ENCODE data around the gene STPG3. TPM values are rescaled to one million over a fixed set of nuclear protein-coding genes. Genes with fewer than 3 reads are reported as not detected.
A peak's percentile ranks its signal among the peaks of the same experiment; 100 is the strongest.

STPG3 gene
- total and polyA plus RNA-seq, 12 donors: 0.25 to 3.1 (median 0.32) TPM; not detected in 9

GRCh38 chr9:137280474-137281344 is 29.6 kb downstream of the STPG3 start:
- DNase-seq: peak in 1 of 7 donors; percentile 16
- Histone ChIP-seq H3K27me3 (peaks cover 9% of the 10 kb centered on the region), H3K36me3 (replicated peaks in 1 of 2) (no peaks in the 10 kb centered on the region), H3K27ac (no peak overlapping the region), H3K9me3 (replicated peaks in 1 of 3) (no peaks in the 10 kb centered on the region), H3K4me3 (no peak overlapping the region), H3K4me1 (replicated peaks in 1 of 2) (peaks cover 0 to 7% of the 10 kb centered on the region in 2 donors)
- TF ChIP-seq POLR2A (IDR thresholded peaks at IDR 0.05) (no peak), CTCF (IDR thresholded peaks at IDR 0.05) (peak in 2 of 6 experiments; percentile 9 to 15)
- intact Hi-C loops (cut with DNase I): no loop called here
- 32 to 52% (median 37%) methylated on average over 34 to 85 of the region's 85 CpGs for WGBS, 4 donors

GRCh38 chr9:137281345-137282116 is 30.4 kb downstream of the STPG3 start:
- intact Hi-C loops (cut with DNase I): no loop called here
- TF ChIP-seq POLR2A (IDR thresholded peaks at IDR 0.05): no peak
- no peak for TF ChIP-seq CTCF (IDR thresholded peaks at IDR 0.05)
- no peaks in the 10 kb centered on the region for H3K36me3 ChIP-seq (replicated peaks in 1 of 2)
- DNase-seq: peak in 1 of 7 donors; percentile 16
- H3K9me3 ChIP-seq (replicated peaks in 1 of 3): no peaks in the 10 kb centered on the region
- peaks cover 9% of the 10 kb centered on the region for H3K27me3 ChIP-seq
- H3K4me1 ChIP-seq (replicated peaks in 1 of 2): peaks cover 0 to 2% of the 10 kb centered on the region in 2 donors
- H3K27ac ChIP-seq: no peak overlapping the region
- no peak overlapping the region for H3K4me3 ChIP-seq
- 42 to 83% (median 64%) methylated on average over 5 to 39 of the region's 39 CpGs for WGBS, 4 donors

- 48 to 53% (median 51%) methylated on average over 13 to 14 of the region's 14 CpGs for WGBS, 4 donors
- Histone ChIP-seq H3K36me3 (replicated peaks in 1 of 2) (no peaks in the 10 kb centered on the region), H3K4me1 (replicated peaks in 1 of 2) (no peaks in the 10 kb centered on the region), H3K9me3 (replicated peaks in 1 of 3) (no peaks in the 10 kb centered on the region), H3K27me3 (no peaks in the 10 kb centered on the region), H3K27ac (no peak overlapping the region), H3K4me3 (no peak overlapping the region)
- TF ChIP-seq POLR2A (IDR thresholded peaks at IDR 0.05): no peak
- peak in 5 of 6 experiments; percentile 34 to 53 (median 38) for TF ChIP-seq CTCF (IDR thresholded peaks at IDR 0.05)
- DNase-seq: peak in 3 of 7 donors; percentile 59 to 71 (median 62)
- intact Hi-C loops (cut with DNase I): no loop called here
Observed at GRCh38 chr9:137286975-137287383, 35.9 kb downstream of the STPG3 start.

- Histone ChIP-seq H3K4me3 (no peak overlapping the region), H3K36me3 (replicated peaks in 1 of 2) (no peaks in the 10 kb centered on the region), H3K4me1 (replicated peaks in 1 of 2) (peaks cover 3 to 13% of the 10 kb centered on the region in 2 donors), H3K27ac (no peak overlapping the region), H3K27me3 (peaks cover 13% of the 10 kb centered on the region), H3K9me3 (replicated peaks in 1 of 3) (no peaks in the 10 kb centered on the region)
- WGBS, 4 donors: 85 to 90% (median 87%) methylated on average over 10 to 15 of the region's 15 CpGs
- DNase-seq: no peak
- intact Hi-C loops (cut with DNase I): loop anchor here in 1 of 2 donors (10.0 kb wide), 1 partner anchor 232 kb away; no protein-coding TSS in a partner anchor
- TF ChIP-seq CTCF (IDR thresholded peaks at IDR 0.05) (no peak), POLR2A (IDR thresholded peaks at IDR 0.05) (no peak)
Observed at GRCh38 chr9:137293094-137293481, 42.0 kb downstream of the STPG3 start.

Measured in adrenal gland (tissue), 12 donors.